Femur (tissue), 1 donor: ENCODE data around the gene ALDH4A1.
"Not testable (repeated sequence)": the region's sequence is repeated elsewhere in the genome, so short reads cannot be mapped to it uniquely, and the experiment has no call there.

ENCODE experiments used
- DNase-seq: peaks from one replicate; pipeline ENCODE4 v3.0.0-alpha.2; 2017

Gene ALDH4A1

DNA sequence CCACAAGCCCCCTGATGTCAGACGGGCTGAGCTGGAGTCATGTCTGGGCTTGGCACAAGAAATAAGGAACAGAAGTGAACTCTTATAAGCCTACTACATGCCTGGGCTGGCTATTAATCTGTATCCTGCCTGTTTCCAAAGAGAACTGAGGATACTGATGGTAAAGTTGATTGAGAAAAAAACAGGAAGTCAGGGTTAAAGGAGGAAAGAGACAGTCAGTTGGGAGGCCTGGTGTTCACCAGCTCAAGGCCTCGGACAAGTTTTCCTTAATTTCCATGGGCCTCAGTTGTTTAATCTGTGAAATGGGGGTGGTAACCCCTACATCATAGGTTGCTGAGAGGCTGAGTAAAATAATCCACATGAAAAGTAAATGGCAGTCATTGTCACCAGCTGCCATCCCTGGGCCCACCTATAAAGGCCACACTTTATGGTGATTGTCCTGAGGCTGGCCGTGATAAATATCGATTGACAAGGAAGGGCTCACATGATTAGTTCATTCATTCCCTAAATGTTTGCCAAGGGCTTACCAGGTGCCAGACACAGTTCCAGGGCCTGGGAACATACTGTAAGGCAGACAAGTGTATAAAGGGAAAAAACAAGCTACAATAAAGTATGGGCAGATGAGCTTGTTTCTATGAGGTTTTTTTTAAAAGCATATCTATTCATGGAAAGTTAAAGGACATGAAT lies 2.8 kb downstream of the ALDH4A1 start:
- DNase-seq: no peak

DNA sequence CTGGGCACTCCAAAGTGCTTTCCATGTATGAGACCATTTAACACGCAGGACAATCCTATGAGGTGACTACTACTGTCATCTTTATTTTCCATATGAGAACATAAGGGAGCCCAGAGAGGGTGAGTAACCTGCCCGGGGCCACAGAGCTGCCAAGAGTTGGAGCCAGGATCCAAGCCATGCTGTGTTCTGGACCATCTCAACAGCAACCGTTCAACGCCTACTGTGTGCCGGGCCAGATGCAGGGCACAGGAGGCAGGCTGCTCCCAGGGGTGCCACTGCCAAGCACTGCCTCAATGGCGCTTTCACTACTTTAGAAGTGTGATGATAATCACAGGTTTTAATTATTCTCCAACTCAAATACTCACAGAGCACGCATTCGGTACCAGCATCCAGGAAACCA lies 3.8 kb downstream of the ALDH4A1 start:
- DNase-seq: no peak

DNA sequence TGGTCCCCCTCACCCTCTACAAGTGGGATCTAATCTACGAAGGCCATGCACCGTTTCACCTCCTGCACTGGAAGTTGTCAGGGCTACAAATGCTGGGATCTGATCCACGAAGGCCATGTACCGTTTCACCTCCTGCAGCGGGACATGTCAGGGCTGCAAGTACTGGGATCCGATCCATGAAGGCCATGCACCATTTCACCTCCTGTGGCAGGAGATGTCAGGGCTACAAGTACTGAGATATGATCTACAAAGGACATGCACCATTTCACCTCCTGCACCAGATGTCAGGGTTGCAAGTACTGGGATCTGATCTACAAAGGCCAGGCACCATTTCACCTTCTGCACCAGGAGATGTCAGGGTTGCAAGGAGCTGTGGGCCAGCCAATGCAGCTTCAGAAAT lies 7.0 kb downstream of the ALDH4A1 start:
- no peak for DNase-seq

DNA sequence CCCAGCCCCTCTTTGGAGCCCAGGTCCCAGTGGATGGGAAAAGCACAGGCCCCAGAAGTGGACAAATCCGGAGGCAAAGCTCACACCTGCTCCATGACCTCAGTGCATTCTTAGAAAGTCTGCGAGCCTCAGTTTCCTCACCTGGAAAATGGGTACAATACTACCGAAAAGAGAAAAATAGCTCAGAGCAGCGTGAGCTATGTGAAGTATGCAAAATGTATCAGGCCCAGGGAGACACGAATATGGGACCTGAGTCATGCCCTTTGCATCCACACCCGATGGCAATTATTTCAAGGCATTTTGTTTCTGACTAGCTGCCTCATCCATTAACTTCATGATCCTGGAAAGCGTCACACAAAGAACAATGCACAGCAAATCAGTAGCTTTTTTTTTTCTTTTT lies 9.2 kb downstream of the ALDH4A1 start:
- no peak for DNase-seq

DNA sequence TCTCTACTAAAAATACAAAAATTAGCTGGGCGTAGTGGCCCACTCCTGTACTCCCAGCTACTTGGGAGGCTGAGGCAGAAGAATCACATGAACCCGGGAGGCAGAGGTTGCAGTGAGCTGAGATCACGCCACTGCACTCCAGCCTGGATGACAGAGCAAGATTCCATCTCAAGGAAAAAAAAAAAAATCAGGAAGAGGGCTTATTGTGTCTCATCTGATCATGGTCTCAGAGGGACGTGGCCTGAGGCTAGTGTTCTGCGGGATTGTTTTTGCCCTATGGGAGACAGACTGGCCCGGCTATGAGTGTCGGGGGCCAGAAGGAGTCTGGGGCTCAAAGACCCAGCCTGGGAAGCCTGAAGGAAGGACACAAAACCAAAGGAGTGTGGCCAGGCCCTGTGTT lies 10.5 kb downstream of the ALDH4A1 start:
- not testable (repeated sequence) for DNase-seq

DNA sequence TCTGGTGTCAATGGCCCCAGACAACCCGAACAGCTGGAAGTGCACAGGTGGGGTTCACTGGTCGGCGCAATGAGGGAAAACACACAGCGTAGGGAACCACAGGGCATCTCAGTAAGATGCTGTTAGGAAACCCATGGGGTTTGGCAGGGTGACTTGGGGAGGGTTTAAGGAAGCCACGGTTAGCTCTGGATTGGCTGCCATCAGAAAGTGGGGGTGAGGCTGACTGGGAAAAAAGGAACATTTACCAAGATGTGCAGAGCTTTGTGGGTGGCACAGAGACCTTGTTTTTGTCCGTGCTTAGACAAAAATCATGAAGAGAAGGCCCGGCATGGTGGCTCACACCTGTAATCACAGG lies 11.0 kb downstream of the ALDH4A1 start:
- no peak for DNase-seq

DNA sequence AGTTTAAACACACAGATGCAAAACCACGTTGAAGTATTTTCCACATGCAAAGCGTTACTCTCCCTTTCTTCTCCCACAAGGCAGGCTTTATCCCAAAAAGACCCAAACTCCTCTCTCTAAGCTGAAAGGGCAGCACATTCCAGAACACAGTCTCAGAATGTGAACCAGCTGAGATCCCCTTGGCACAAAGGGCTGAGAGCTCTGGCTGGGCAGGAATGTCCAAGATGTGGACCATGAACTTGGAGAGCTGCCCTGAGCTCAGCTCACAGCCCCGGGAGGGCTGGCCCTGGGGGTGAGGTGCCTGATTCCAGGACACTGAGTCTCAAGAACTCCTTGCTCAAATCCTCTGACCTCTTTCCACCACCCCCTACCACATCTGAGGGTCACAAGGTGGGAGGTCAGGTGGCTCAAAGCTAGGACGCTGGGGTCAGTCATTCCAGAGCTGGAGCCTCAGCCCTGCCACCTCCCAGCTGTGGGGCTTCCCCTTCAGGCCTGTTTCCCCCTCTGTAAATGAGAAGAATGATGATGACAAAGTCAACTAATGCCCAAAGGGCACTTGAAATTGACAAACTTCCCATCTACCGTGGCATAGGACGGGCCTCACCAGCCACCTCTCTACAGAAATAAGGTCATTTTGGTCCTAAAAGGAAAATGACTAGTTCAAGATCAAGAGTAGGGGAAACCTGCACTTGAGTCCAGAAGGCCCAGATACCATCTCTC lies 11.5 kb downstream of the ALDH4A1 start:
- DNase-seq: no peak

DNA sequence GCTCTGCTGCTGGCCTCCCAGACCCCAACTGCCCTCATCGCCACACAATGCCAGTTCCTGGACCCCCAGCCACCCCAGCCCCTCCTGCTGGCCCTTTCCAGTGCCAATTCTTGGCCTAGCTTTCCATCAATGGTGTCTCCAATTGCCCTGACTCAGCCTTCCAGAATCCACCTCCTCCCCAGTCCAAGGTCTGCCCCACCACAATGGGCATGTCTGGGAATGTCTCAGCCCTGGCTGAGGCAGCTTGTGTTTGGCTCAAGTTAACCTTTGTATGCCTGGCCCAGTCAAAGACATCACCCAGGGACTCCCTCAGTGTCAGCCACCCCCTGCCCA lies 16.4 kb downstream of the ALDH4A1 start:
- DNase-seq: no peak

DNA sequence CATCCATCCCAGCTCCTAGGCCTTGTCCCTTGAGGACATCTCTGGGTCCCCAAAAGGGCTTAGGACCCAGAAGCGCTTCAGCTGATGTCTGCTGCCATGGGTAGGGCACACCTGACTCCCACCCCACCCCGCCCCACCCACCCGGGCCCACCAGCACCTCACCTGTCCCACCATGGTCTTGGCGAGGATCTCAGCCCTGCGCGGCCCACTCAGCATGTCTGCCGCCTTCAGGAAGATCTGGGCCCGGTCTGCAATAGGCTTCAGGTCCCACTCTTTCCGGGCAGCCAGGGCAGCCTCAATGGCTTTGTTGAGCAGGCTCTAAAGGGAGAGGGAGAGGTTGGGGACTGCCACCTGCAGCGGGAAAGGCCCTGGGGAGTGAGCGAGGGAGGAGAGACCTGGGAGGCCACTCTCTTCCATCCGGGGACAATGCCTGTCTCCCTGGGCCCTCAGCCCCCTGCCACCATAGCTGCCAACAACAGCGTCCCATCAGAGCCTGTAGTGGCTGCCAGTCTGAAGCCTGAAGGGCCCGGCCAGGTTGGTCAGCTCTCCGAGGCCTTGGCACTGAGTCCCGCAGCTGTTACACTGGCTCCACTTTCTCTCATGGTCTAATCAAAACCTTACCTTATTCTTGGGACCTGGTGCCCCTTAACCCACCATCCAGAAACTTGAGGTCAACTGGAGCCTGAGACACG lies 16.9 kb downstream of the ALDH4A1 start:
- no peak for DNase-seq

DNA sequence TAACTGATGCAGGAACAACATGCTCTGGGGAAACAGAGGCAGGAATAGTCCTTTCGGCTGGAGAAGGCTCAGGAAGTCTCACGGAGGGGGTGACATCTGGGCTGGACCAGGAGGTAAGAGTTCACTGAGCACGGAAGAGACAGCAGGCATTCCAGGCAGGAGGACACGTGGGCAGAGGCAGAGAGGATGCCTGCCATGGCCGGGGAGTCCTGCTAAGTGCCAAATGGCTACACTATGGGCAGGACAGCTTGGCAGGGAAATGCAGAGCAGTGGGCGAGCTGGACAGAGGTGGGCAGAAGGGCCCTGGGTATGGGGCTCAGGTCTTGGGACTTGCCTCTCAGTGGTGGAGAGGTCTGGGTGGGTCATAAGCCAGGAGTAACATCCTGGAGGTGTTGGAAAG lies 17.6 kb downstream of the ALDH4A1 start:
- no peak for DNase-seq

DNA sequence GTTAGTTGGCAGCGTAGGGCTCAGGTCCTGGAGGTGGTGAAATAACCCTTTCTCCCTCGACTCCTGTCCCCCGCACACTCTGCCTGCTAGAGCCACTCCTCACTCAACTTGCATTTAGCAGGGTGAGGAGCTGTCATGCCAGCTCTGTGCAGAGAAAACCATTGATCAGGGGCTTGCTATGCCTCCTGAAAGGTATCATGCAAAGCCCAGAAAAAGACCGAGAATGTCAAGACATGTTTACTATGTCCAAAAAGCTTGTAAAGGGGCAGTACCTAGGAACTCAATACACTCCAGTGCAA lies 18.0 kb downstream of the ALDH4A1 start:
- no peak for DNase-seq

DNA sequence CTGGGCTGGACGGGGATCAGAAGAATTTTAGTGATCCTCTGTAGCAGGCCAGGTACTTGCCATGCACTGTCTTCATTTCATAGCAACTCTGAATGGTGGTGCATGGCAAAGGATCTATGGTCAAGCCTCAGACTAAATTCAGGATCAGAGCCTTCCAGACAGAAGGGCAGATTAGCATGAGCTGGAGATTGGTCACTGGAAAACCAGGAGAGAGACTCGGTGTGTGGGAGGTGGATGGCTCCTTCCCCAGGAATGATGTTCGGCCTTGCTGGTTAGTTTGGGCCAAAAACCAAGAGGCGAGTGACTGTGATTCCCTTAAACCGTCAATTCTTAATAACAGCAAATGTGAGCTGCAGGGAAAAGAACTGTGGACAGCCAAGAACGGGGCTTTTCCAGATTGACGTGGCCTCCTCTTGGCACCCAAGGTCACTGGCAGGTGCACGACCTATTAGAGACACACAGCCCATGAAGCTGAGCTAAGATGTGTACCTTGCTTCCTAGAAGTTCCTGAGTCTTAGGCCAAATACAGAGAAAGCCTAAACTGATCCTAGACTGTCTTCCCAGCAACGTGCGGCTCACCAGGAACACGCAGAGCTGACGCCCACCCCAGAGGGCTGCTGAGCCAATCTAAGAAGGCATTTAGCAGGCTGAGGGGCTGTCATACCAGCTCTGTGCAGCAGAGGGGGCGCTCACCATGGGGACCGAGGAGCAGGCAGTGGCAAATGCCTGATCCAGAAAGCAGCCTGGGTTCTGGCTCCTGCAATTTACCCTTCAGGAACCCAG lies 18.5 kb downstream of the ALDH4A1 start:
- peak; percentile 76 for DNase-seq

DNA sequence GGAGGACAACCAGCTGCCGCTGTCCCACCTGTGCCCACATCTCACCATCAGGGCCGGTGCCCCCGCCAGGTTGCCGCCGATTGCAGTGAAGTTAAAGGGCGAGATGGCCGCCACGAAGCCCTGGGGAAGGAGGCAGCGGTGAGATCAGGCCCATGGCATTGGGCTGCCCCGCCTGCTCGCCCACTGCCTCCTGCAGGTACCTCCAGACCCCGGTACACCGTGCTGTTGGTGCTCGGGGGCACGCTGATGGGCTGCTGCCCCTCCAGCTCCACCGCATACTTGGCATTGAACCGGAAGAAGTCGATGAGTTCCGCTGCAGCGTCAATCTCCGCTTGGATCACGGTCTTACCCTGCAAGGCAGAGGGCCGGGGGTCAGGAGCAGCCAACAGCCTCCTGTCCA lies 19.3 kb downstream of the ALDH4A1 start:
- no peak for DNase-seq

DNA sequence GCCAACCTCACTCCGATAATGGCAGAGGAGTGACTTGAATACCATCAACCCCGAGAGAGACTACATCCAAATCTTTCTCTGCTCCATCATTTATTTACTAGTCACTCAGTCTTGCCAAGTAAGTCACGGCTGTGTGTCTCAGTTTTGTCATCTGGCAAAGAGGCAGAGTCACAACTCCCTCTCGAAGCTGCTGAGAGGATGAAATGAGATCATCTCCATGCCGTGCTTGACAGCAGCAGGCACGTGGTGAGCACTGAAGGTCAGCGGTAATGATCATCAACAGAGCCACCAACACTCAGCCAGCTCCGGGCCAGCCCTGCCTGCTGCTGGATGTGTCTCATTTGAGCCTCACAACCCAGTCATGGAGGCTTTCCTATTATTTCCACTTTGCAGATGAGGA lies 19.9 kb downstream of the ALDH4A1 start:
- DNase-seq: no peak

DNA sequence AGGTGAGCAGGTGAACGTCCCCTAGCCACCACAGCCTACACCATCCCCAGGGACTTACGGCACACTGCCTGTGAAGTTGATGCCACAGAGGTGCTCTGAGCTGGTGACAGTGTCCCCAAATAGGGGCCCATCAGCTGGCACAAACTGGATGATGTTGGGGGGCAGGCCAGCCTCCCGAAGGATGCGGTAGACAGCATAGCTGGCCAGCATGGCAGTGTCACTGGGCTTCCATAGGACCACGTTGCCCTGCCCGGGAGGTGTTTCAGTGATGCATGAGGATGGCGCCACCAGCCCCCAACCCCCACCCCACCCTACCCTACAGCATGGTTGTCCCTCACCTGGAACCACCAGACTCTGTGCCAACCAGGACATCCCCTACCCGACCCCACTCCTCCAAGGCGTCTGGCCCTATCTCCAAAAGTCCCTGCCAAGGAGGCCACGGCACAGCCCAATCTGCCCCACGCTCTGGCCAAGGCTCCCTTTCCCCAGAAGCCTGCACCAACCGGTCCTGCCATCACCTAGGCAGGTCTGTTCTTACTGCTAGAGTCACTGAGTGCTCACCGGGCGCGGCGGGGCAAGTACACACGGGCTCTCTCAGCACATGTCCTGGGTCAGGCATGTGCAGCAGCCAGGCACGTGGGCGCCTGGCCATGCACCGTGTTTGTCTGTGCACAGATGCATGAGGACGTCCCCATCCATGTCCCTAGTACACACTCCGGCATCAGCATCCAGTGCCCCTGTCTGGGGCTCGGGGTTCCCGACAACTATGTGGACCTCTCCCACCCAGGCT lies 20.5 kb downstream of the ALDH4A1 start:
- no peak for DNase-seq

DNA sequence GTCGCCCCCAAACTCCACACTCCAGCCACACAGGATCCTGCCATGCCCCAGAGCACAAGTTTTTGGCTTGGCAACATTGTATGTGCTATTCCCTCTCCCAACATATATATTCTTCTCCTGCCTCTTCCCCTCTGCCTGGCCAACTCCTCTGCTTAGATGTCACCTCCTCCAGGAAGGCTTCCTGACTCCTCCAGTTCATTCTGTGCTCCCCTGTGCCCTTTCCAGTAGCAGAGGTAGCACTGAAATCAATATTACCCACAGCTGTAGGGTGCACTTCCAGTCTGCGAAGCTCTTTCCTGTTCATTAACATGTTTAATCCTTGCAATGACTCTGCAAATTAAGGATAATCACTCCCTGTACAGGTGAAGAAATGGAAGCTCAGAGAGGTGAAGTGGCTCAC lies 21.2 kb downstream of the ALDH4A1 start:
- DNase-seq: no peak

DNA sequence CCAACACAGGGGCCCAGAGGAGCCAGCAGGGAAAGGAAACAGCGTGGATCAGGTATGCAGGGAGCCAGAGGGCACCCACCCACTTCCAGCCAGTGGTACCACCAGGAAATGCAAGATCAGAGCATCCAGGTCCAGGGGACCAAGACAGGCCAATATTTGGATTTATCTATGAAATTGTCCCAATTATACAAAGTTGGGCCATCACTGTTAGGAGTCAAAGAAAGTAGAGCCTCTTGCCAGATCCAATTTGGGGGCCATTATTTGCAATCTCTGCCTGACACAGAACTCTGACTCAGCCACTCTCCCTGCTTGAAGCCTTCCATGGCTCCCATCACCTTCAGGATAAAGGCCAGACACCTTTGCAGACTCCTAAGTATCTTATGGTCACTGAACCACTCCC lies 21.8 kb downstream of the ALDH4A1 start:
- DNase-seq: no peak

DNA sequence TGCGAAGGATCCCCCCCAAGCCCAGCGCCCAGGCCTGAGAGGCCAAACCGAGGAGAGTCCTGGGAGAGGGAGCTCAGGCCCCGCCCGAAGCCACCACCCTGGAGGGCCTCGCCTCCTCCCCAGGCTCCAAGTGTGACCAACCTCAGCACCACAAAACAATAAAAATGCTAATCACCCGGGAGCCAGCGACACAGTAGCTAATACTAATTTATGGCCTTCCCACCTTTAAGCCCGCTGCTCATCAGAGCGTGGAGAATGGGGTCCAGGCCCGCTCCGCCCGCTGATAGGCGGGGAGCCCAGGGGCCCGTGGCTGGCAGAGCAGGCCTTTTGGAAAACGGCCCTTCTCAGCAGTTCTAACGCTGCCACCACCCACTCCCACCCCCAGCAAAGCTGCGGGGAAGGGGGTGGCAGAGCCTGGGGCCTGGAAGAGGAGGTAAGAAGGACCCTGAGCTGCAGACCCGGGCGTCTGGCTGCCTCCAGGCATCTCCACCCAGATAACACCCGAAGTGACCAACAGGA lies 22.5 kb downstream of the ALDH4A1 start:
- DNase-seq: no peak

DNA sequence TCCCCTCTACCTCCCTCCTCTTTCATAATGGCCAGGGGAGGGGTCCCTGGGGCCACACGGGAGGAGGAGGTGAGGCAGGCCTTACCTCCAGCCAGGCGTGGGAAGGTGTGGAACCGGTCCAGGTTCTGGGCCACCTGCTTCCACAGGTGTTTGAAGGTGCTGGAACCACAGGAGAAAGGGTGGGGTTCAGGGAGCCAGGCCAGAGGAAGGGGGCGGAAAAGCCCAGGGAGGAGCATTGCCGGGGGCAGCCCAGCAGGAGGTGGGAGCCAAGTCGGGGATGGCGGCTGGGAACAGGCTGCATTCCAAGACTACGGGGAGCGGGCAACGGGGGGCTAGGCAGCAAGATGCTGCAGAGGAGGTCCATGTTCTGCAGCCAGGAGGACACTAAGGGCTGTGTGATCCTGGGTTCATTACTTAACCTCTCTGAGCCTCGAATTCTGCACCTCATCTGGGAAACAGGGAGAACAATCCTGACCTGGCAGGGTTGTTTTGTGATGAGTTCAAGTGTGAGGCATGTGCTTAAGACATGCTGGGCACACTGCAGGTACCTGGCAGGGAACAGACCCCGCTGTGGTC lies 23.1 kb downstream of the ALDH4A1 start:
- DNase-seq: no peak

DNA sequence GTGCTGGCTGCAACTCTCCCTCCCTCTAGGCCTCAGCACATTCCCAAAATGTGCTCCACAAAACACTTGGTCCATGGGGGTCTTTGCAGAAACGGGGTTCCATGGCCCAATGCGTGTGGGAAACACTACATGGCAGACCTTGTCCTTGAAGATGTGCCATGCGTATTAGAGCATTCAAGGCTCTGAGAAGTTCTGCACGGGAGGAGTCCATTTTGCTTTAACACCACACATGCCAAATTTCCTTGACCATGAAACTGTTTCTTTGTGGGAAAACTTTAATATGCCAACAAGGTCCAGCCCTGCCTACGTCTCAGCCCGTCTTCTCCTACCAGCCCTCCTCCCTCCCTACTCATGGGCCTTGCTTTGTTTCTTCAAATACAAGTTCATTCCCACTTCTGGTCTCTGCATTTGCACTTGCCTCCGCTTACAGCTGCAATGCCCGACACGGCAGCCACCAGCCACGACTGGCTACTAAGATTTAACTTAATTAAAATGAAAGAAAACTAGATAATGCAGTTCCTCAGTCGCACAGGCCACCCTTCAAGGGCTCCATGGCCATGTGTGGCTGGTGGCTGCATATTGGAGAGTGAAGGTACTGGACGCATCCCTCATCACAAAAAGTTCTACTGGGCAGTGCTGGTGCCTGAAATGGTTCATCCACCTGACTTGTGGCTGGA lies 23.7 kb downstream of the ALDH4A1 start:
- DNase-seq: no peak

DNA sequence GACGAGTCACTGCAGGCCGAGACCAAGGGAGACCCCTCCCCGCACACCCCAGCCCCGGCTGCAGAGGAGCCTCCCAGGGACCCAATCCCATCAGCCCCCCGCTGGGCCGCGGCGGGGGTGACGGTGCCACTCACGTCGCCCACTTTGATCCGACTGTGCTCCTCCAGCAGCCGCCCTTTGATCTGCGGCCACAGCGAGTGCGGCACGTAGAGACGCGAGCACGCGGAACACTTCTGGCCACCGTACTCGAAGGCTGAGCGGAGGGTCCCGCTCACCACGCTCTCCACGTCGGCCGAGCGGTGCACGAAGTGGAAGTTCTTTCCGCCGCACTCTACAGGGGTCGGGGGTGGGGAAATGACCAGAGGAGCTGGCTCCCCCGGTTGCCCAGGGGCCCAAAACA lies 25.1 kb downstream of the ALDH4A1 start:
- DNase-seq: no peak

DNA sequence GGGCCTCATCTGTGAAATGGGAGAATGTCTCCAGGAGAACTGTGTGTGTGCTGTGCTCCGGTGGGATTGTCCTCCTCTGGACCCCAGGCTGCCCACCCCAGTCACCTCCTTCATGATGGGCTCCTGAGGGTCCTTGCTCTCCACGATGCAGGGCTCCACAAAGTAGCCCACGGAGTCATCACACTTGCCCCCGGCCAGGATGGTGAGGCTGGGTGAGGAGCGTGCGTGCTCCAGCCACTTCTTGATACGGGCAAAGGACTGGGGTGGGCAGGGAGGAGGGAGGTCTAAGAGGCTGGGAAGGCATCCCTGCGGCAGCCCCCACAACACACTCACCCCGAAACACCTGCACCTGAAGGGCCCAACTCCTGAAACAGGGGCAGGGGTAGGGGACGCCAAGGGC lies 26.1 kb downstream of the ALDH4A1 start:
- no peak for DNase-seq
